NCI-H1930 (cell line): ENCODE data around the gene SDR9C7.
"Not testable (repeated sequence)": the region's sequence is repeated elsewhere in the genome, so short reads cannot be mapped to it uniquely, and the experiment has no call there.

Experiments
- DNase-seq, 2 experiments: peaks; one replicate each; lab custom pipeline; 2025; lab: John Stamatoyannopoulos, UW

The SDR9C7 gene

GRCh38 chr12:56914724-56915123 is 19.5 kb downstream of the SDR9C7 start:
- no peak for DNase-seq

GRCh38 chr12:56914256-56914655 is 20.0 kb downstream of the SDR9C7 start:
- no peak for DNase-seq

DNA sequence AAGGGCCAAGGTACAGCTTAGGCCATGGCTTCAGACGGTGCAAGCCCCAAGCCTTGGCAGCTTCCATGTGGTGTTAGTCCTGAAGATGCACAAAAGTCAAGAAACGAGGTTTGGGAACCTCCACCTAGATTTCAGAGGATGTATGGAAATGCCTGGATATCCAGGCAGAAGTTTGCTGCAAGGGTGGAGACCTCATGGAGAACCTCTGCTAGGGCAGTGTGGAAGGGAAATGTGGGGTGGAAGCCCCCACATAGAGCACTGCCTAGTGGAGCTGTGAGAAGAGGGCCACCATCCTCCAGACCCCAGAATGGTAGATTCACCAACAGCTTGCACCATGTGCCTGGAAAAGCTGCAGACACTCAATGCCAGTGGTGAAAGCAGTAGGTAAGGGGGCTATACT is 24.8 kb downstream of the SDR9C7 start:
- DNase-seq, result not testable (repeated sequence)

DNA sequence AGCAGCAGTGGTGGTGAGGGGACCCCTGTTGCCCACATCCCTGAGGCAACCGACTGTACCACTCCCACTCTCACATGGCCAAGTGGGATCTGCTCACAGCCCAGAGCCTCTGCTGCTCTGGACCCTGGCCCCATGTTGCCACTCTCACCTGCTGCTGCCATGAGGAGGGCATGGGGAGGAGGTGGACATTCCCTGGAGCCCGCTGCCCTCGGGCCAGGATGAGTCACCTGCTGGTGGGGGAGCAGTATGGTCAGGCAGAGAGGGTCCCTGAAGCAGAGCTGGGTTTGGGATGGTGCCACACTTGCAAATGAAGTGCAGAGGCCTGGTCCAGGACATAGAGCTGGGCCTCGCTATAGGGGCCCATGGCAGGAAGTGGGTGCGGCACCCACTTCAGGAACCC is 26.1 kb downstream of the SDR9C7 start:
- no peak for DNase-seq

DNA sequence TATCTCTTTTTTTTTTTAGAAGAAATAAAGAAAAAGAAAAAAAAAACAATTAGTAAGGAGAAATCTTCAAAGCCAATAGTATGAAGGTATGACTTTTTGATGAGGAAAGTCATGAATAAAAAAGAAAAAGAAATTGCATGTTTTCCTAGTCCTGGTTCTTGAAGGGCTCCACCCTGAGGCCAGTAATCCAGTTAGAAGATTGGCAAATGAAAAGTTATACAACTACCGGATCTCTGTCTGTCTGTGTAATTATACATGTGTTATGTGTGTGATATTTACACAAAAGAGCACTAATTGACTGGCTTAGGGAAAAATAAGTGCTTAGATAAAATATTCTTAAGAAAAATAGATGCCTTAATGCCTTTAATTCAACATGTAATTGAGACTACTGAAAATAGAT is 28.4 kb downstream of the SDR9C7 start:
- DNase-seq, result no peak

DNA sequence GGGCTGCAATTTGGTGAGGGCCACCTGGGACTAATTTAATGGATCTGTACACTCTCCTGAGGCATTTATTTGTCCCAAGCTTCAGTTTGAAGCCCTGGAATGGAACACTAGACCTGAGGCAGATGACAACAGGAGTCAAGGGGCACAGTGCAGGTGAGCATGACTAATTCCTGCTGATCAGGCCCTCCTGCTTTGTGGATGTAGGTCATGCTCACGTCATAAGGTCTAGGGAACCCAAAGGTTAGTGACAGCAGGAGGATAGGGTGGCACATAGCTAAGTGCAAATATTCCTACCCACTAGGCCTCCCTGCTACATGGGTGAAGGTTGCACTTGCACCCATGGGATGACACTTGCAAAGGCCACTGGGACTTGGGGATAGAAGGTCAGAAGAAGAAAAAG is 30.8 kb downstream of the SDR9C7 start:
- DNase-seq, result no peak

GRCh38 chr12:56901313-56901712 is 32.9 kb downstream of the SDR9C7 start:
- DNase-seq, result not testable (repeated sequence)

- DNase-seq, result no peak
Measured at GRCh38 chr12:56900583-56900982, 33.6 kb downstream of the SDR9C7 start.

GRCh38 chr12:56898938-56899337 is 35.3 kb downstream of the SDR9C7 start:
- DNase-seq, result no peak

DNA sequence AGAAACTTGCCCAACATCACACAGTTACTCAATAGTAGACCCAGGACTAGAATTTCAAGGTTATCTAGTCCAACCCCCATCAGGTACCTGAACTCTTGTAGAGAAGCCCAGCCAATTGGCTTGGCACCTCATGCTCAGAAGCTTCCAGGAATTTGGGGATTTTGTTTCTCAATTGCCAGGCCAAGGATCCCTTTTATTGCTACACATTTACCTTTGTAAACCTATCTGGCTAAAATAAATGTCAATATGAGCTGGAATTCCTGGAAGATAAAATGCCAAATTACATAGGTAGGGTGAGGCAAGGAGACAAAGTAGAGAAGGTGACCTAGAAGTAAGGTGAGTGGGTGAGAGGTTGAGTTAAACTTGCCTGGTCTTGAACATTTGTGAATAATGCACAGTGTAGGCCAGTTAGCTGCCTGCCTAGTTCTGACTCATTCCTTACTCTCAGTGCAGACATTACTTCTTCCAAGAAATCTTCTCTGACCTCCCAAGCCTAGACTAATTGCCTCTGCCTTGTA is 36.3 kb downstream of the SDR9C7 start:
- DNase-seq, result no peak

GRCh38 chr12:56896082-56896481 is 38.1 kb downstream of the SDR9C7 start:
- no peak for DNase-seq

GRCh38 chr12:56894698-56895368 is 39.4 kb downstream of the SDR9C7 start:
- DNase-seq, result no peak

GRCh38 chr12:56891885-56892284 is 42.3 kb downstream of the SDR9C7 start:
- DNase-seq, result not testable (repeated sequence)

DNA sequence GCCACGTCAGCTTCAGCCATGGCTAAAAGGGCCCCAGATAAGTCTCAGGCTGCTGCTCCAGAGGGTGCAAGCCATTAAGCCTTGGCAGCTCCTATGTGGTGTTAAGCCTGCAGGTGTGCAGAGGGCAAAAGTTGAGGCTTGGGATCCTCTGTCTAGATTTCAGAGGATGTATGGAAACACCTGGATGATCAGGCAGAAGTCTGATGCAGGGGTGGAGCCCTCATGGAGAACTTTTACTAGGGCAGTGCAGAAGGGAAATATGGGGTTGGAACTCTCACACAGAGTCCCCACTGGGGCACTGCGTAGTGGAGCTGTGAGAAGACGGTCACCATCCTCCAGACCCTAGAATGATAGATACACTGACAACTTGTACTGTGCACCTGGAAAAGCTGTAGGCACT is 47.9 kb downstream of the SDR9C7 start:
- DNase-seq, result no peak

GRCh38 chr12:56885316-56885715 is 48.9 kb downstream of the SDR9C7 start:
- no peak for DNase-seq

GRCh38 chr12:56884421-56884820 is 49.8 kb downstream of the SDR9C7 start:
- DNase-seq, result no peak

DNA sequence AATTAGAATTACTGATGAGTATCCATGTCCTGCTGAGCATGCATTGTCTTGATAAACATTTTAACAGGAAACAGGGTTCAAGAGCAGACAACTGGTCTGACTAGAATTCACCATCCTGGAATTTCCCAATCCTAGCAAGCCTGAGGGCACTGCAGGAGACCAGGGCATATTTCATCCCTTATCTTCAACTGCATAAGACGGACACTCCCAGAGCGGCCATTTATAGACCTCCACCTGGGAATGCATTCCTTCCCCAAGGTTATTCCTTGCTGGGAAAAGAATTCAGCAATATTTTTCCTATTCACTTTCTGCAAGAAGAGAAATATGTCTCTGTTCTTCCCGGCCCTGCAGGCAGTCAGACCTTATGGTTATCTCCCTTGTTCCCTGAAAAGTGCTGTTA is 51.8 kb downstream of the SDR9C7 start:
- not testable (repeated sequence) for DNase-seq

DNA sequence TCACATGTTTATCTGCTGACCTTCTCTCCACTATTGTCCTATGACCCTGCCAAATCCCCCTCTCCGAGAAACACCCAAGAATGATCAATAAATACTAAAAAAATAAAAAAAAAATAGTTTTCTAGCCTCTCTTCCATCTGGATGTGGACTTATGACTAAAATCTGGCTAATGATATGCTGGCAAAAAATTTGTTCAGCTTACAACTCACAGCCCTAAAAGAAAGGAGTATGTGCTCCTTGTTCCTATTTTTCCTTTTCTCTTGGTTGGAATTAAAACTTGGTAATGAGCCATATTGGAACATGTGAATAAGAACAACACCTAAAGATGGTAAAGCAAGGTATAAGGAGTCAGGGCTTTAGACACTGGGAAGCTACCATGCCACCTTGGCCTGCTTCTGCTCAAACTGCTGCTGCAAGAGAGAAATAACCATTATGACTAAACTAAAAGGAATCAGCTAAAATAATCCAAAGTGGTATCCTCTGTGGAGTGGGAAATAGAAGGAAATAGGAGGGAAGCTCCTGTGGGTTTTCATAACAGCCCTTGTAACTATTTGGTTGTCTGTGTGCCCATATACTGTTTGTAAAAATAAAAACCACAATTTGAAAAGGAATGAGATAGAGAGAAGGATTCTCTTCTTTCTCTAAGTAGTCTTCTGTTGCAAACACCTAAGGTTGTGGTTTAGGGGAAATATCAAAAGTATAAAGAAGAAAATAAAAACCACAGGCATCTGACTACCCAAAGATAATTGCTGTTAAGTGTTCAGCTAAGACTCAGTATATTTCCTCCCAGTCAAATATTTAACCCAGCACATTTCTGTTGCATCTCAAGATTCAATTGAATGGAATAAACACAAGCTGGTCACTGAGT is 53.8 kb downstream of the SDR9C7 start:
- DNase-seq, result no peak

DNA sequence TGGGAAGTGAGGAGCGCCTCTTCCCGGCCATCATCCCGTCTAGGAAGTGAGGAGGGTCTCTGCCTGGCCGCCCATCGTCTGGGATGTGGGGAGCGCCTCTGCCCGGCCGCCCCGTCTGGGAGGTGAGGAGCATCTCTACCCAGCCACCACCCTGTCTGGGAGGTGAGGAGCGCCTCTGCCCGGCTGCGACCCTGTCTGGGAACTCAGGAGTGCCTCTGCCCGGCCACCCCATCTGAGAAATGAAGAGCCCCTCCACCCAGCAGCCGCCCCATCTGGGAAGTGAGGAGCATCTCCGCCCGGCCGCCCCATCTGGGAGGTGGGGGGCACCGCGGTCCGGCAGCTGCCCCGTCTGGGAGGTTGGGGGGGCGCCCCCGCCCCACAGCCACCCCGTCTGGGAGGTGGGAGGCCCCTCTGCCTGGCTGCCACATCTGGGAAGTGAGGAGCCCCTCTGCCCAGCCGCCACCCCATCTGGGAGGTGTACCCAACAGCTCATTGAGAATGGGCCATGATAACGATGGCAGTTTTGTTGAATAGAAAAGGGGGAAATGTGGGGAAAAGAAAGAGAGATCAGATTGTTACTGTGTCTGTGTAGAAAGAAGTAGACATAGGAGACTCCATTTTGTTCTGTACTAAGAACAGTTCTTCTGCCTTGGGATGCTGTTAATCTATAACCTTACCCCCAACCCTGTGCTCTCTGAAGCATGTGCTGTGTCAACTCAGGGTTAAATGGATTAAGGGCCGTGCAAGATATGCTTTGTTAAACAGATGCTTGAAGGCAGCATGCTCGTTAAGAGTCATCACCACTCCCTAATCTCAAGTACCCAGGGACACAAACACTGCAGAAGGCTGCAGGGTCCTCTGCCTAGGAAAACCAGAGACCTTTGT is 54.7 kb downstream of the SDR9C7 start:
- not testable (repeated sequence) for DNase-seq

- DNase-seq, result no peak
Measured at GRCh38 chr12:56878010-56878339, 56.2 kb downstream of the SDR9C7 start.

DNA sequence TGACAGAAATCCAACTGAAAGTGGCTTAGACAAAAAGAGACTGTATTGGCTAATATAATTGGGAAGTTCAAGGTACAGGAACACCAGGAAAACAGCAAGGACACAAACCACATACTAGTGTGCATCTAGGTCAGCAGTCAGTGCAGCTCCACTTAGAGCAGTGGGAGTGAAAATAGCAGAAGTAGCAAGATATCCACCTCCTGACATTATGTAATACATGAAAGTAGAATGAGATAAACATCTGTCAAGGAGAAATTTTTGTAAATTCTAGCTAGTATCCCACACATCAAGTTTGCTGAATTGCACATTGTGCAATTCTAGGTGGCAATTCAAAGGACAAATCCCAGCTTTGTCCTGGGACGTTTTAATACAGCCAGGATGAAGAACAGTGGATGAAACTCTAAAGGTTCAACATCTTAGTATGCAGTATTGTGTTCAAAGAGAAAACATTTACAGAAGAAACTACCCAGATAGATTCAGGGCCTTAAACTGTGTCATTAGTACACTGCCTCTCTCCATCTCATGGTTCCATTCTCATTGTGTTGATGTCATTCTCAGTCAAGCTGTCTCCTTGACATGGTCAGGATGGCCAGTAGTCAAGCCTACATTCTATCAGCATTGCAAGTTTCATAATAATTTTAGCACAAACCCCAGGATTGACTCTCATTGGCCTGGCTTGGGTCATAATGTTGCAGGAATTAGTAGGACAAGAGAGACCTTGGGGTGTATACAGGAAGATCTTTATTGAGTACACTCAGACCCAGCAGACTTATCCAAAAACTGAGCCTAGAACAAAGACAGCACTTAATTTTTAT is 56.8 kb downstream of the SDR9C7 start:
- DNase-seq, result no peak
